ENCODE data around the gene RAB3IL1.

The RAB3IL1 gene

GRCh38 chr11:61918938-61919704 lies 1.8 kb upstream of the RAB3IL1 start:
- DNase-seq (ENCODE audit: low spot score), result peak; percentile 9

- peak; percentile 3 for DNase-seq (ENCODE audit: low spot score)
Observed at GRCh38 chr11:61918251-61918937, 1.0 kb upstream of the RAB3IL1 start.

GRCh38 chr11:61916737-61917333 lies 531 bp downstream of the RAB3IL1 start:
- no peak for DNase-seq (ENCODE audit: low spot score)

GRCh38 chr11:61914471-61915171 lies 2.7 kb downstream of the RAB3IL1 start:
- no peak for DNase-seq (ENCODE audit: low spot score)

- DNase-seq (ENCODE audit: low spot score), result no peak
Observed at GRCh38 chr11:61913699-61914395, 3.5 kb downstream of the RAB3IL1 start.

GRCh38 chr11:61912991-61913698 lies 4.2 kb downstream of the RAB3IL1 start:
- DNase-seq (ENCODE audit: low spot score), result no peak

GRCh38 chr11:61912530-61912898 lies 4.9 kb downstream of the RAB3IL1 start:
- DNase-seq (ENCODE audit: low spot score), result no peak

GRCh38 chr11:61911701-61912529 lies 5.5 kb downstream of the RAB3IL1 start:
- no peak for DNase-seq (ENCODE audit: low spot score)

GRCh38 chr11:61911128-61911700 lies 6.2 kb downstream of the RAB3IL1 start:
- DNase-seq (ENCODE audit: low spot score), result no peak

GRCh38 chr11:61910187-61911127 lies 6.9 kb downstream of the RAB3IL1 start:
- no peak for DNase-seq (ENCODE audit: low spot score)

- DNase-seq (ENCODE audit: low spot score), result no peak
Observed at GRCh38 chr11:61908730-61909316, 8.5 kb downstream of the RAB3IL1 start.

- no peak for DNase-seq (ENCODE audit: low spot score)
Observed at GRCh38 chr11:61907871-61908729, 9.3 kb downstream of the RAB3IL1 start.

- no peak for DNase-seq (ENCODE audit: low spot score)
Observed at GRCh38 chr11:61907282-61907681, 10.1 kb downstream of the RAB3IL1 start.

GRCh38 chr11:61906522-61906909 lies 10.8 kb downstream of the RAB3IL1 start:
- DNase-seq (ENCODE audit: low spot score), result no peak

- DNase-seq (ENCODE audit: low spot score), result no peak
Observed at GRCh38 chr11:61905801-61906521, 11.4 kb downstream of the RAB3IL1 start.

GRCh38 chr11:61905067-61905696 lies 12.2 kb downstream of the RAB3IL1 start:
- no peak for DNase-seq (ENCODE audit: low spot score)
